ENCODE results near the gene DYRK1B.

The DYRK1B gene

DNA sequence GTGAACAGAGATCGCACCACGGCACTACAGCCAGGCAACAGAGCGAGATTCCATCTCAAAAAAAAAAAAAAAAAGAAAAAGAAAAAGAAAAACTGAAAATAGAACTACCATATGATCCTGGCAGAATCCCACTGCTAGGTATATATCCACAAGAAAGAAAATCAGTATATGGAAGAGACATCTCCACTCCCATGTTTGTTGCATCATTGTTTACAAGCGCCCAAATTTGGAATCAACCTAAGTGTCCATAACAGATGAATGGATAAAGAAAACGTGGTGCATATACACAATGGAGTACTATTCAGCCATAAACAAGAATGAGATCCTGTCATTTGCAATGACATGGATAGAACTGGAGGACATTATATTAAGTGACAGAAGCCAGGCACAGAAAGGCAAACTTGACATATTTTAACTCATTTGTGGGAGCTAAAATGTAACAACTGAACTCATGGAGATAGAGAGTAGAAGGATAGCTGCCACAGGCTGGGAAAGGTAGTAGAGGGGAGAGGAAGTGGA is 26.1 kb downstream of the DYRK1B start:
- no peak for DNase-seq

GRCh38 chr19:39805104-39805503 is 28.9 kb downstream of the DYRK1B start:
- no peak for DNase-seq

DNA sequence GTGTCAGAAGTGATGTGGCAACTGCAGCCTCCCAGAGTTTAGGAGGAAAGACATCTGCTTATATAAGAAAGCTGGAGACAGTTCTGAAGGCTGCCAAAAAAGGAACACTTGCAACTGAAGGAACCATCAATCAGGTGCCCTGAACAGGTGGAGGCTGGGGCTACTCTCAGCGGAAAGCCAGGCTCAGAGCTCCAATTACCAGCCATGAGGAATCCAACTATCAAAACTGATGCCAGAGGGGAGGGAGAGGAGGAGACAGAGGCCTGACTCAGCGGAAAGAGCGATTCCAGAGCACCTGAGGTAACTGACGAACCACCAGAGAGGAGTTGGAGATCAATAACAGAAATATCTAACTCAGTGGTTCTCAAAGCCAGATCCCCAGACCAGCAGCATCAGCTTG is 31.0 kb downstream of the DYRK1B start:
- DNase-seq: no peak

GRCh38 chr19:39797083-39797482 is 36.9 kb downstream of the DYRK1B start:
- no peak for DNase-seq

DNA sequence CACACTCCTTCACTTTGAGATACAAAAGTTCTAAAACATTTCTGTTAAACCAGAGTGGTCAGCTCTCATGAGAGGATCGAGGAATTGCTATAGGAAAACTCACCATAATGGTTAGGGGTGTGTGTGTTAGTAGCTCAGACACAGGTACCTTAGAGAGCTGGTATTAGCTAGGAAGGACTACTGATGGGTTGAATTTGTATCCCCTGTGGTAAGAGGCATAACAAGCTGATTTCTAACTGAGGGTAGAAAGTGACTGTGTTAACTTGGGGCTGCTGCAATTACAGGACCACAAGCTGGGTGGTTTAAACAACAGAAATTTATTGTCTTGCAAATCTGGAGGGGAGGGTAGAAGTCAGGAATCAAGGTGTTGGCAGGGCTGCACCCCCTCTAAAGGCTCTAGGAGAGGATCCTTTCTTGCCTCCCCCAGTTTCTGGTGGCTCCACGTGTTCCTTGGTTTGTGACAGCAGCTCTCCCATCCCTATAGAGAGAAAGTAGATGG is 37.9 kb downstream of the DYRK1B start:
- no peak for DNase-seq

DNA sequence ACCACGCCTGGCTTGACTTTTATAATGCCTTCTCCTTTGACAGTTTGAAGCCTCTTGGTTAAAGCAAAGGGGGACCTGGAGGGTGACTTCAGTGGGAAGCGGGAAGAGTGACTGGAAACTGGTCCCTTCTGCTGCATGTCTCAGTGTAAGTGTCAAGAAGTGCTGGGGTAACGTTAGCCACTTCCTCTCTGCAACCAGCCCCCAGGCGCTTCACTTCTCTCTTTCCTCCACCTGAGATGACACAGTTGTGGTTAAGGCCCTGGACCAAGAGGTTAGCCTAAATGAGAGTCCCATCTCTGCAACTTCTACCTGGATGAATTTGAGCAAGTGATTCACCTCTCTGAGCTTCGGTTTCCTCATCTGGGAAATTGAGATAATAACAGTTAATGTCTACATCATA is 39.0 kb downstream of the DYRK1B start:
- DNase-seq: no peak

- DNase-seq: peak; percentile 85
Measured at GRCh38 chr19:39792999-39793546, 40.9 kb downstream of the DYRK1B start.

GRCh38 chr19:39788244-39788643 is 45.7 kb downstream of the DYRK1B start:
- DNase-seq: no peak

GRCh38 chr19:39780894-39781293 is 53.1 kb downstream of the DYRK1B start:
- DNase-seq: no peak

GRCh38 chr19:39778763-39779162 is 55.2 kb downstream of the DYRK1B start, which contains the start of gene LEUTX:
LEUTX (plus strand) TSS chr19:39778854; CDS start chr19:39778921, 67 bp downstream.
- no peak for DNase-seq
